SK-N-SH (cell line): ENCODE results near the gene FAM114A1. TPM values are rescaled to one million over a fixed set of nuclear protein-coding genes. Genes with fewer than 3 reads are reported as not detected.

ENCODE experiments used
- CTCF ChIA-PET: fragments of 300-600, 350-600 bp; formaldehyde crosslinking; extraction: SDS; loops from one replicate; lab custom pipeline; 2021; lab: Yijun Ruan, JAX
- POLR2A ChIA-PET: fragments of 350-600 bp; sonication (Branson Sonifier 250); formaldehyde crosslinking; extraction: SDS; loops from one replicate; lab custom pipeline; 2020; ENCODE audit warnings: antibody characterized with exemption, inconsistent platforms; lab: Yijun Ruan, JAX
- DNase-seq: peaks from one replicate; pipeline ENCODE4 v3.0.0; 2012
- H2AFZ ChIP-seq: fragments of 200-600 bp; sonication (generic); 2 replicates; pipeline ENCODE4 v1.8.1; 2016; ENCODE audit warnings: antibody characterized with exemption, mild to moderate bottlenecking, low read depth
- H3F3A ChIP-seq: fragments of 200-600 bp; sonication (generic); replicated peaks from 2 replicates; pipeline ENCODE3; 2016; ENCODE audit warnings: antibody characterized with exemption, mild to moderate bottlenecking; ENCODE audit not compliant: insufficient read depth
- H3K27ac ChIP-seq, 2 experiments: fragments of 200-500 bp in 1 of 2; fragments of 200-600 bp in 1 of 2; sonication (Bioruptor generic) in 1 of 2; sonication (generic), shearing (Covaris generic) in 1 of 2; 2 replicates each; pipeline versions ENCODE4 v1.5.1 to v1.6.1; 2014 to 2016; ENCODE audit warnings: low read depth in 2 of 2, inconsistent platforms in 1 of 2, low read length in 1 of 2, mild to moderate bottlenecking in 1 of 2, mixed read lengths in 1 of 2
- H3K27me3 ChIP-seq: fragments of 200-600 bp; sonication (generic), shearing (Covaris generic); 2 replicates; pipeline ENCODE4 v1.6.1; 2016; ENCODE audit warnings: mixed run types; ENCODE audit not compliant: insufficient read depth
- H3K36me3 ChIP-seq, 2 experiments: fragments of 200-500 bp in 1 of 2; fragments of 200-600 bp in 1 of 2; sonication (Bioruptor generic) in 1 of 2; sonication (generic) in 1 of 2; replicated peaks in 1 of 2; 2 replicates each; pipeline versions ENCODE3 to v1.5.1; 2014 to 2016; ENCODE audit warnings: low read length in 1 of 2, mild to moderate bottlenecking in 1 of 2; ENCODE audit not compliant: insufficient read depth in 2 of 2, control insufficient read depth in 1 of 2
- H3K4me1 ChIP-seq, 2 experiments: fragments of 200-500 bp in 1 of 2; fragments of 200-600 bp in 1 of 2; sonication (Bioruptor generic) in 1 of 2; sonication (generic), shearing (Covaris generic) in 1 of 2; 2 replicates each; pipeline versions ENCODE4 v1.5.1 to v1.6.1; 2014 to 2016; ENCODE audit warnings: low read depth in 1 of 2, low read length in 1 of 2, mixed run types in 1 of 2; ENCODE audit not compliant: insufficient read depth in 2 of 2, control insufficient read depth in 1 of 2
- H3K4me2 ChIP-seq: fragments of 200-600 bp; sonication (generic), shearing (Covaris generic); 2 replicates; pipeline ENCODE4 v1.6.1; 2017; ENCODE audit warnings: mixed run types
- H3K4me3 ChIP-seq, 2 experiments: fragments of 200-500 bp in 1 of 2; fragments of 200-600 bp in 1 of 2; sonication (Bioruptor generic) in 1 of 2; sonication (generic), shearing (Covaris generic) in 1 of 2; 2 replicates each; pipeline versions ENCODE4 v1.5.1 to v1.8.1; 2014 to 2016; ENCODE audit warnings: low read depth in 2 of 2, inconsistent platforms in 1 of 2, low read length in 1 of 2, mild to moderate bottlenecking in 1 of 2, mixed read lengths in 1 of 2, moderate library complexity in 1 of 2
- H3K79me2 ChIP-seq: fragments of 200-600 bp; sonication (generic); 2 replicates; pipeline ENCODE4 v1.8.1; 2017; ENCODE audit warnings: mild to moderate bottlenecking; ENCODE audit not compliant: insufficient read depth
- H3K9ac ChIP-seq: fragments of 200-600 bp; sonication (generic); 2 replicates; pipeline ENCODE4 v1.6.1; 2017; ENCODE audit warnings: mixed run types
- H3K9me2 ChIP-seq: fragments of 200-600 bp; sonication (generic); 2 replicates; pipeline ENCODE4 v1.6.1; 2017; ENCODE audit warnings: mixed run types
- H3K9me3 ChIP-seq: fragments of 200-600 bp; sonication (generic); 2 replicates; pipeline ENCODE4 v1.6.1; 2017; ENCODE audit warnings: mixed run types, mild to moderate bottlenecking, moderate library complexity
- H4K20me1 ChIP-seq: fragments of 200-600 bp; sonication (generic); 2 replicates; pipeline ENCODE4 v1.6.1; 2017; ENCODE audit warnings: mild to moderate bottlenecking, mixed run types; ENCODE audit not compliant: insufficient read depth
- EP300 ChIP-seq, 2 experiments: IDR thresholded peaks; 2 replicates each; pipeline versions ENCODE4 v1.4.0 to v1.6.1; 2012; ENCODE audit warnings: borderline replicate concordance in 1 of 2, low read depth in 1 of 2, low read length in 1 of 2
- EZH2phosphoT487 ChIP-seq: fragments of 200-600 bp; sonication (generic); IDR thresholded peaks from 2 replicates; pipeline ENCODE4 v1.6.1; 2017; ENCODE audit warnings: low read depth, mixed run types, mild to moderate bottlenecking, antibody characterized with exemption, moderate library complexity, borderline replicate concordance
- GATA2 ChIP-seq: sonication (generic); formaldehyde crosslinking; IDR thresholded peaks from 2 replicates; pipeline ENCODE4 v1.5.0; 2020; ENCODE audit warnings: mild to moderate bottlenecking, missing genetic modification reagents
- IRF3 ChIP-seq: fragments of 150-350 bp; IDR thresholded peaks from 2 replicates; pipeline ENCODE4 v1.6.1; 2016; ENCODE audit warnings: mild to moderate bottlenecking, low read depth, low read length
- JUND ChIP-seq: IDR thresholded peaks from 2 replicates; pipeline ENCODE4 v1.4.0; 2012
- MAX ChIP-seq: IDR thresholded peaks from 2 replicates; pipeline ENCODE4 v1.4.0; 2012; ENCODE audit warnings: low read depth
- MXI1 ChIP-seq: IDR thresholded peaks from 2 replicates; pipeline ENCODE4 v1.6.1; 2012; ENCODE audit warnings: mild to moderate bottlenecking, low read depth, low read length, improper control_type of control experiment
- NFIC ChIP-seq: IDR thresholded peaks from 2 replicates; pipeline ENCODE4 v1.4.0; 2012; ENCODE audit warnings: borderline replicate concordance
- NRF1 ChIP-seq: IDR thresholded peaks from 2 replicates; pipeline ENCODE4 v1.6.1; 2012; ENCODE audit warnings: low read depth, mild to moderate bottlenecking, low read length
- RCOR1 ChIP-seq: fragments of 150-350 bp; IDR thresholded peaks from 2 replicates; pipeline ENCODE4 v1.6.1; 2017; ENCODE audit warnings: antibody characterized with exemption, low read length
- SIN3A ChIP-seq: IDR thresholded peaks from 2 replicates; pipeline ENCODE4 v1.6.1; 2012; ENCODE audit warnings: low read depth, mild to moderate bottlenecking, low read length, moderate library complexity, borderline replicate concordance
- SMC3 ChIP-seq: IDR thresholded peaks from 2 replicates; pipeline ENCODE4 v1.6.1; 2012; ENCODE audit warnings: low read depth, low read length, improper control_type of control experiment
- YY1 ChIP-seq: IDR thresholded peaks from 2 replicates; pipeline ENCODE4 v1.4.0; 2012; ENCODE audit warnings: low read depth, mild to moderate bottlenecking
- ZBTB33 ChIP-seq: IDR thresholded peaks from 2 replicates; pipeline ENCODE4 v1.4.0; 2012; ENCODE audit warnings: low read depth, borderline replicate concordance
- WGBS: methylation state at CpG from one replicate; pipeline ENCODE4 v1.1.6; 2017; ENCODE audit warnings: low lambda C conversion rate; 5-methylcytosine and 5-hydroxymethylcytosine counted together
- polyA plus RNA-seq, 3 experiments: library from polyadenylated mRNA; depleted of rRNA; stranded (reverse); fragments of >200 nt; gene quantifications; 2 replicates each; pipeline ENCODE4 v1.2.3, GENCODE V29; 2012
- TF ChIP-seq, protein P1 (sequence below): fragments of 150-350 bp; IDR thresholded peaks from 2 replicates; pipeline ENCODE4 v1.6.1; 2017; ENCODE audit warnings: antibody characterized with exemption, low read length, low read depth, borderline replicate concordance

FAM114A1 gene
- polyA plus RNA-seq, 1 of the 3 experiments (the other 2 are of a cell fraction) = 54.2 TPM

GRCh38 chr4:38924353-38924752 is 56.7 kb downstream of the FAM114A1 start (continued):
- no peak for TF ChIP-seq ZBTB33
- no peak for TF ChIP-seq YY1
- TF ChIP-seq GATA2 (CRISPR knock-in tag) = no peak
- no peak for TF ChIP-seq EZH2phosphoT487
- no peak for TF ChIP-seq EP300 (IDR thresholded peaks at IDR 0.05; ENCODE audit: borderline replicate concordance in 1 of 2, low read depth in 1 of 2, low read length in 1 of 2)
- TF ChIP-seq NRF1 = no peak
- TF ChIP-seq JUND = no peak
- no peak for TF ChIP-seq RCOR1
- TF ChIP-seq, all 33 proteins: peak for 0

- peak overlapping the region in 1 of 2 experiments; percentile 71; a peak in 2 of 4 replicates for H3K27ac ChIP-seq
- H2AFZ ChIP-seq = no peak overlapping the region
- CTCF ChIA-PET = interaction anchor here (0.6 to 2.4 kb wide), 5 partner anchors 10 to 209 kb away, joined by 3 to 7 read pairs (median 4); no protein-coding TSS in a partner anchor
- H3K9ac ChIP-seq = no peak overlapping the region
- no peak overlapping the region for H3K4me3 ChIP-seq
- TF ChIP-seq EP300 (IDR thresholded peaks at IDR 0.05; ENCODE audit: borderline replicate concordance in 1 of 2, low read depth in 1 of 2, low read length in 1 of 2) (peak in 1 of 2 experiments; percentile 71; a peak in 2 of 4 replicates), MXI1 (no peak), GATA2 (CRISPR knock-in tag) (peak; percentile 52; the same call in 1 of the 2 replicates), SMC3 (peak; percentile 14; the same call in 1 of the 2 replicates)
- DNase-seq = peak; percentile 69
- WGBS = 53% methylated on average over 2 of the region's 3 CpGs
- no peak overlapping the region for H3K4me2 ChIP-seq
- H3K27me3 ChIP-seq = no peaks in the 10 kb centered on the region
- no peaks in the 10 kb centered on the region for H4K20me1 ChIP-seq
- no peaks in the 10 kb centered on the region for H3K9me2 ChIP-seq
- H3K9me3 ChIP-seq = no peaks in the 10 kb centered on the region
- POLR2A ChIA-PET = interaction anchor here (0.6 to 1.3 kb wide), 3 partner anchors 20 to 1197 kb away, joined by 3 to 4 read pairs (median 3); no protein-coding TSS in a partner anchor
- no peaks in the 10 kb centered on the region for H3F3A ChIP-seq
- no peaks in the 10 kb centered on the region for H3K79me2 ChIP-seq
- H3K36me3 ChIP-seq = peaks cover 10 to 40% of the 10 kb centered on the region in 2 experiments
- H3K4me1 ChIP-seq = peaks cover 0 to 18% of the 10 kb centered on the region in 2 experiments; a peak in 2 of 4 replicates
These were observed 58.1 kb downstream of the FAM114A1 start for GRCh38 chr4:38925492-38926413.

DNA sequence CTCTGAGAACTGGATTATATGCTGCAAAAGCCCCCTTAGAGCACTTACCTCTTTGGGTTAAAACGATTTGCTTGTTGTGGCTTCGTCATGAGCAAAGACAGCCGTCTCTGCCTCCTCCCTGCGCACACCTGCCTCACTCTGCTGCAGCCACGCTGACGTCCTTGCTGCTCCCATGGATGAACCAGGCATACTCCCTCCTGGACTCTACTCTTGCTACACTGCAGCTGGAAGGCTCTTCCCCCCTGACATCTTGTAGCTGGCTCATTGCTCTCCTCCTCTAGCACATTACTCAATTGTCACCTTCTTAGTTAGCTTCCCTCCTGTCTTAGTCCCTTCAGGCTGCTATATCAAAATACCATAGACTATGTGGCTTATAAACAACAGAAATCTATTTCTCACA is 59.3 kb downstream of the FAM114A1 start:
- H3K27ac ChIP-seq = no peak overlapping the region
- 91% methylated on average over 6 of the region's 6 CpGs for WGBS
- CTCF ChIA-PET = interaction anchor here (0.6 to 2.4 kb wide), 2 partner anchors 162 to 208 kb away, joined by 3 to 7 read pairs; no protein-coding TSS in a partner anchor
- TF ChIP-seq NFIC (no peak), EP300 (IDR thresholded peaks at IDR 0.05; ENCODE audit: borderline replicate concordance in 1 of 2, low read depth in 1 of 2, low read length in 1 of 2) (no peak), ZBTB33 (no peak), IRF3 (no peak), SIN3A (no peak), SMC3 (no peak), MAX (no peak), MXI1 (no peak), EZH2phosphoT487 (no peak)
- TF ChIP-seq, protein P1, sequence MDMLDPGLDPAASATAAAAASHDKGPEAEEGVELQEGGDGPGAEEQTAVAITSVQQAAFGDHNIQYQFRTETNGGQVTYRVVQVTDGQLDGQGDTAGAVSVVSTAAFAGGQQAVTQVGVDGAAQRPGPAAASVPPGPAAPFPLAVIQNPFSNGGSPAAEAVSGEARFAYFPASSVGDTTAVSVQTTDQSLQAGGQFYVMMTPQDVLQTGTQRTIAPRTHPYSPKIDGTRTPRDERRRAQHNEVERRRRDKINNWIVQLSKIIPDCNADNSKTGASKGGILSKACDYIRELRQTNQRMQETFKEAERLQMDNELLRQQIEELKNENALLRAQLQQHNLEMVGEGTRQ = no peak

More for the DNA sequence above, 59.3 kb downstream of the FAM114A1 start:
- no peak overlapping the region for H2AFZ ChIP-seq
- H3K4me2 ChIP-seq = no peak overlapping the region
- H3K4me1 ChIP-seq = peaks cover 0 to 18% of the 10 kb centered on the region in 2 experiments; a peak in 2 of 4 replicates
- H3K9me3 ChIP-seq = no peaks in the 10 kb centered on the region
- H3K79me2 ChIP-seq = no peaks in the 10 kb centered on the region
- DNase-seq = no peak
- H3K27me3 ChIP-seq = no peaks in the 10 kb centered on the region
- no peak overlapping the region for H3K4me3 ChIP-seq
- H3F3A ChIP-seq = no peaks in the 10 kb centered on the region
- POLR2A ChIA-PET = interaction anchor here (0.9 to 1.3 kb wide), 2 partner anchors 20 to 21 kb away, joined by 3 to 4 read pairs; no protein-coding TSS in a partner anchor
- no peaks in the 10 kb centered on the region for H4K20me1 ChIP-seq
- H3K9me2 ChIP-seq = no peaks in the 10 kb centered on the region
- H3K9ac ChIP-seq = no peak overlapping the region
- H3K36me3 ChIP-seq = peaks cover 10 to 39% of the 10 kb centered on the region in 2 experiments
